Esophagus squamous epithelium (tissue), 5 donors: ENCODE measurements around the gene KLC1. TPM values are rescaled to one million over a fixed set of nuclear protein-coding genes. Genes with fewer than 3 reads are reported as not detected.
A peak's percentile ranks its signal among the peaks of the same experiment; 100 is the strongest.
"Not testable (repeated sequence)": the region's sequence is repeated elsewhere in the genome, so short reads cannot be mapped to it uniquely, and the experiment has no call there.

Experiments used
- DNase-seq: peaks from one replicate; lab custom pipeline; 2025; lab: John Stamatoyannopoulos, UW
- H3K27ac ChIP-seq, 4 donors: fragments of 200-600 bp; sonication (generic); one replicate each; pipeline ENCODE4 v1.5.1; 2016 to 2019; ENCODE audit warnings: mild to moderate bottlenecking in 1 of 4
- H3K27me3 ChIP-seq, 4 donors: fragments of 200-600 bp; sonication (generic); 1 replicate in 3 of 4; 2 replicates in 1 of 4; pipeline versions ENCODE4 v1.5.1 to v1.6.0; 2017 to 2021; ENCODE audit warnings: antibody characterized with exemption in 1 of 4
- H3K36me3 ChIP-seq, 3 donors: fragments of 200-600 bp; sonication (generic); one replicate each; pipeline ENCODE4 v1.5.1; 2016 to 2019
- H3K4me1 ChIP-seq, 3 donors: fragments of 200-600 bp; sonication (generic); one replicate each; pipeline ENCODE4 v1.5.1; 2017 to 2019
- H3K4me3 ChIP-seq, 4 donors: fragments of 200-600 bp; sonication (generic); 1 replicate in 3 of 4; 2 replicates in 1 of 4; pipeline ENCODE4 v1.5.1; 2016 to 2019; ENCODE audit warnings: mild to moderate bottlenecking in 2 of 4, moderate library complexity in 1 of 4
- H3K9me3 ChIP-seq, 3 donors: fragments of 200-600 bp; sonication (generic); one replicate each; pipeline ENCODE4 v1.5.1; 2016 to 2019
- POLR2A ChIP-seq, 4 donors: fragments of 450-650 bp; IDR thresholded peaks; one replicate each; pipeline ENCODE4 v1.6.1; 2017; ENCODE audit warnings: antibody characterized with exemption in 4 of 4, mild to moderate bottlenecking in 4 of 4, moderate library complexity in 3 of 4
- WGBS, 2 donors: methylation state at CpG; one replicate each; pipeline ENCODE4 v1.1.5; 2018; 5-methylcytosine and 5-hydroxymethylcytosine counted together
- intact Hi-C: fragments of 100-400 bp; cut with DNase I; formaldehyde crosslinking; loops from one replicate; pipeline ENCODE4 v1.15.0; 2022
- total RNA-seq, 4 donors: library from RNA; depleted of rRNA; stranded (reverse); fragments of >200 nt; gene quantifications; one replicate each; pipeline ENCODE4 v1.1.0, GENCODE V29; 2016
- TF ChIP-seq, protein P1 (sequence below), 6 experiments: fragments of 450-650 bp in 4 of 6; fragments of 200-600 bp in 2 of 6; sonication (generic) in 2 of 6; IDR thresholded peaks; one replicate each; pipeline ENCODE4 v1.5.1; 2016 to 2019; ENCODE audit warnings: antibody characterized with exemption in 6 of 6, mild to moderate bottlenecking in 4 of 6, moderate library complexity in 4 of 6
- donor health status: DM: yes; HTN: yes; CAD: no.

Gene KLC1
- total RNA-seq, 4 donors from 2014 or later = 101 to 285 (median 194) TPM

DNA sequence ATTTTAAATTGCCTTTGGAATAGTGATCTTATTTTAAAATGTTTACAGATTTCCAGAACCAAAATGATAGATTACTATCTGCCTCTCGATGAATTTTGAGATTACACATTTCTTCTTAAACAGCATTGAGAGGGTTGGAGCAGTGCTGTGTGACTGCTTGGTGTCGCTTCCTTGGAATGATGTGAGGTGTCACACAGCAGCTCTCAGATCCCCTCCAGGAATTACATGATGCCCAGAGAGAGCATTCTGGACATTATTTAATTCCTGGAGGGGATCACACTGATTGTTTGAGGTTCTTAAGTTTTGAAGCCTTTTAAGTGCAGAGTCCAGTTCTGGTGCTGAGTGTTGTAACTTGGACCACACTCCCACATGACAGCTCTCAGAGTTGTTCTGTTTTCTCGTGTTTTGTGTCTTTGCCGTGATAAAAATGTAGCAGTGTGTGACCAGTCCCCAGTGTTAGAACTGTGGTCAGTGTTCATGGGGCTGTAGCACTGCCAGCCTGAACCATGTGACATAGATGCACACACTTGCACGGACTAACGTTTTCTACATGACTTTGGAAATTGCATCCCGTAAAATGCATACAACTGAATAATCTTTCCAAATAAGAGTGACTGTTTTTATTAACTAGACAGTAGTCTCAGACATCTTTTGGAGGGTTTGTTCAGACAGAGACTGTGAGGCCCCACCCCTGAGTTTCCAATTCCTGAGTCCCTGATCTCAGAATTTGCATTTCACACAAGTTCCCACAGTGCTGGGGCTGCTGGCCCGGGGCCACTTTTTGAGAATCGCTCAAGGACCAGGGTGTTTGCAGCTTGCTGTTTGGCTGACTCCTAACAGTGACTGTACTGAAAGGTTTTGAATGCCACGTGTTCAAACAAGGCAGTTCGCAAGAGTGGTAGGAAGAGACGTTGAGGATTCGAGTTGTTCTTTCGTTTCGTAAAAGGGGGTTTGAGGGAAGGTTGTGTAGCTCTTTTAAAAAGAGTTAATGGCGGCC, 60.2 kb downstream of the KLC1 start:
- no peaks in the 10 kb centered on the region for H3K9me3 ChIP-seq
- peaks cover 5 to 52% (median 17%) of the 10 kb centered on the region in 3 donors for H3K4me1 ChIP-seq
- peak overlapping the region in 2 of 4 donors; percentile 37 to 45 for H3K27ac ChIP-seq
- intact Hi-C loops = no loop called here
- 45 to 65% methylated on average over 16 of the region's 16 CpGs for WGBS, 2 donors
- H3K27me3 ChIP-seq = no peaks in the 10 kb centered on the region
- no peak for DNase-seq
- H3K4me3 ChIP-seq = no peak overlapping the region
- peaks cover 22 to 97% (median 29%) of the 10 kb centered on the region in 3 donors for H3K36me3 ChIP-seq
- no peak for TF ChIP-seq POLR2A (IDR thresholded peaks at IDR 0.05)
- TF ChIP-seq, protein P1, sequence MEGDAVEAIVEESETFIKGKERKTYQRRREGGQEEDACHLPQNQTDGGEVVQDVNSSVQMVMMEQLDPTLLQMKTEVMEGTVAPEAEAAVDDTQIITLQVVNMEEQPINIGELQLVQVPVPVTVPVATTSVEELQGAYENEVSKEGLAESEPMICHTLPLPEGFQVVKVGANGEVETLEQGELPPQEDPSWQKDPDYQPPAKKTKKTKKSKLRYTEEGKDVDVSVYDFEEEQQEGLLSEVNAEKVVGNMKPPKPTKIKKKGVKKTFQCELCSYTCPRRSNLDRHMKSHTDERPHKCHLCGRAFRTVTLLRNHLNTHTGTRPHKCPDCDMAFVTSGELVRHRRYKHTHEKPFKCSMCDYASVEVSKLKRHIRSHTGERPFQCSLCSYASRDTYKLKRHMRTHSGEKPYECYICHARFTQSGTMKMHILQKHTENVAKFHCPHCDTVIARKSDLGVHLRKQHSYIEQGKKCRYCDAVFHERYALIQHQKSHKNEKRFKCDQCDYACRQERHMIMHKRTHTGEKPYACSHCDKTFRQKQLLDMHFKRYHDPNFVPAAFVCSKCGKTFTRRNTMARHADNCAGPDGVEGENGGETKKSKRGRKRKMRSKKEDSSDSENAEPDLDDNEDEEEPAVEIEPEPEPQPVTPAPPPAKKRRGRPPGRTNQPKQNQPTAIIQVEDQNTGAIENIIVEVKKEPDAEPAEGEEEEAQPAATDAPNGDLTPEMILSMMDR (IDR thresholded peaks at IDR 0.05) = no peak

DNA sequence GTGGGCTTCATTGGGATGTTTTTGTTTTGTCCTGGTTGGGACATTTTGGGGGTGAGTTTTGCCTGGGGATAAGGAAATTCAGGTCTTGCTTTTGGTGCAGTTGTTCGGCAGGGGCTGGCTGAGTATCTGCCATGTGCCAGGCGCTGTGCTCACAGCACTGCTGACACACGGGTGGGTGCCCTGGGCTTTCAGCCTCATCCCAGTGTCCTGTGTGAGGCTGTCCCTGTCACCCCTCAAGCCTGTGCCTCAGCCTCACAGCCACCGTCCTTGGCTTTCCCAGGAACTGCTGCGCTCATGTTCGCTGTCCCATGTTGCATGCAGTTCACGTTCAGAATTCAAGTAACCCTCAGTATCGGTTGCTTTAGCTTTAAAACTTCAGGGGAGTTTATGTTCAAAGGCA, 61.3 kb downstream of the KLC1 start:
- peaks cover 29 to 97% (median 35%) of the 10 kb centered on the region in 3 donors for H3K36me3 ChIP-seq
- no peaks in the 10 kb centered on the region for H3K27me3 ChIP-seq
- intact Hi-C loops = loop anchor here (10.0 kb wide), 1 partner anchor 116 kb away; no protein-coding TSS in a partner anchor
- peaks cover 5 to 63% (median 18%) of the 10 kb centered on the region in 3 donors for H3K4me1 ChIP-seq
- WGBS, 2 donors = 80 to 82% methylated on average over 5 to 7 of the region's 8 CpGs
- no peaks in the 10 kb centered on the region for H3K9me3 ChIP-seq
- no peak for TF ChIP-seq POLR2A (IDR thresholded peaks at IDR 0.05)
- TF ChIP-seq, protein P1 (IDR thresholded peaks at IDR 0.05) = no peak
- no peak overlapping the region for H3K4me3 ChIP-seq
- H3K27ac ChIP-seq = peak overlapping the region in 2 of 4 donors; percentile 39 to 45
- DNase-seq = no peak

DNA sequence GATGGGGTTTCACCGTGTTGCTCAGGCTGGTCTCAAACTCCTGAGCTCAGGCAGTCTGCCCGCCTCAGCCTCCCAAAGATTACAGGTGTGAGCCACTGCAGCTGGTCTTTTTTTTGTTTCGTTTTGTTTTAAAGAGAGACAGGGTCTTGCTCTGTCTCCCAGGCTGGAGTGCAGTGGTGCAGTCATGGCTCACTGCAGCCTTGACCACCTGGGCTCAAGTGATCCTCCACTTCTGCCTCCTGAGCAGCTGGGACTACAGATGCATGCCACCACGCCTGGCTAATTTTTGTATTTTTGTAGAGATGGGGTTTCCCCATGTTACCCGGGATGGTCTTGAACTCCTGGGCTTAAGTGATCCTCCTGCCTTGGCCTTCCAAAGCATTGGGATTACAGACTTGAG, 62.6 kb downstream of the KLC1 start:
- H3K4me3 ChIP-seq, H3K27me3 ChIP-seq, H3K9me3 ChIP-seq, DNase-seq: not testable (repeated sequence)
- Histone ChIP-seq H3K27ac (peak overlapping the region in 1 of 4 donors; percentile 87), H3K4me1 (peaks cover 5 to 76% (median 29%) of the 10 kb centered on the region in 3 donors), H3K36me3 (peaks cover 21 to 89% (median 26%) of the 10 kb centered on the region in 3 donors)
- intact Hi-C loops = loop anchor here (10.0 kb wide), 1 partner anchor 117 kb away; no protein-coding TSS in a partner anchor
- WGBS, 2 donors = 66 to 79% methylated on average over 2 to 4 of the region's 5 CpGs

DNA sequence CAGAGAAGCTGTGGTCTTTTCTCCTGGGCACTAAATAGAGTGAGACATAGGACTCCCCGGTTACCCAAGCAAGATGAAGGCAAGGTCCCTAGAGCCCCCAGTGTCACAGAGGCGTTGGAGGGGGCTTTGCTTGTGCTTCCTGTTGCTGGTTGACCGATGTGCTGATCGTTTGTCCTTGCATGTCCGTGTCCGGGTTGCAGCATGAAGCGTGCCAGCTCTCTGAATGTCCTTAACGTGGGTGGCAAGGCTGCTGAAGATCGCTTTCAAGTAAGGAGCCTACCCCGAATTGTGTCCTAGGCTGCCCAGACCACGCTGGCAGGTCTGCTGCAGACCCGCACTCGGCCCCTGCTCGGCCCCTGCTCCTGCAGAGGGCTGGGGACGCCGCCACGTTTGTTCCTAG, 63.1 kb downstream of the KLC1 start:
- H3K4me3 ChIP-seq = no peak overlapping the region
- intact Hi-C loops = loop anchor here (10.0 kb wide), 1 partner anchor 117 kb away; no protein-coding TSS in a partner anchor
- no peaks in the 10 kb centered on the region for H3K9me3 ChIP-seq
- H3K27me3 ChIP-seq = no peaks in the 10 kb centered on the region
- DNase-seq = no peak
- peaks cover 6 to 81% (median 34%) of the 10 kb centered on the region in 3 donors for H3K4me1 ChIP-seq
- TF ChIP-seq, protein P1 (IDR thresholded peaks at IDR 0.05) = no peak
- TF ChIP-seq POLR2A (IDR thresholded peaks at IDR 0.05) = no peak
- H3K36me3 ChIP-seq = peaks cover 21 to 85% (median 21%) of the 10 kb centered on the region in 3 donors
- WGBS, 2 donors = 91% methylated on average over 12 to 17 of the region's 17 CpGs
- peak overlapping the region in 2 of 4 donors; percentile 74 to 87 for H3K27ac ChIP-seq

DNA sequence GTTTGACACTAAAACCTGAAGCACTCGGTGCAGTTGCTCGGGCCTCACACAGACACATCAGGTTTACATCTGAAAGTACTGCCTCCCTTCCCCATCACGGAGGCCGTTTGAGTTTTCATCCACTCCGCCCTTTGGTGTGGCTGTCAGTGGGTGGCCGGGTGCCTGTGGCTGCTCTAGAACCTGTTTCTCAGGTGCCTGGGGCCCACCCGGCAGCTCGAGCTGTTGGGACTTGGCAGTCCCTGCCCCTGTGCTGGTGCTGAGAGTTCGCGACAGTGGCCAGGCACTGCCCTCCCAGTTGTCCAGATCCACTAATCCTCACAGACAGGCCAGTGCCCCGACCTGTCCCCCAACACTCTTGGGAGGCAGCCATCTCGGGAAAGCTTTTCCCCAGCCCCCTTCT, 63.9 kb downstream of the KLC1 start:
- TF ChIP-seq POLR2A (IDR thresholded peaks at IDR 0.05) = no peak
- TF ChIP-seq, protein P1 (IDR thresholded peaks at IDR 0.05) = no peak
- DNase-seq = no peak
- H3K27me3 ChIP-seq = no peaks in the 10 kb centered on the region
- peak overlapping the region; percentile 63 to 87 (median 70) for H3K27ac ChIP-seq
- peaks cover 13 to 89% (median 41%) of the 10 kb centered on the region in 3 donors for H3K4me1 ChIP-seq
- no peaks in the 10 kb centered on the region for H3K9me3 ChIP-seq
- peaks cover 20 to 85% (median 26%) of the 10 kb centered on the region in 3 donors for H3K36me3 ChIP-seq
- intact Hi-C loops = loop anchor here (10.0 kb wide), 1 partner anchor 118 kb away; no protein-coding TSS in a partner anchor
- H3K4me3 ChIP-seq = no peak overlapping the region
- 64 to 67% methylated on average over 4 to 9 of the region's 12 CpGs for WGBS, 2 donors
